Loucy (cell line): ENCODE results near the gene SLC26A1.

ENCODE experiments used
- H2AFZ ChIP-seq: fragments of 200-600 bp; sonication (generic); 2 replicates; pipeline ENCODE4 v1.6.0; 2016; ENCODE audit warnings: antibody characterized with exemption, mild to moderate bottlenecking, low read length, moderate library complexity
- H3F3A ChIP-seq: fragments of 200-600 bp; 2 replicates; pipeline ENCODE4 v1.6.0; 2016; ENCODE audit warnings: antibody characterized with exemption, low read depth, mild to moderate bottlenecking
- H3K27me3 ChIP-seq: fragments of 200-600 bp; sonication (generic); 2 replicates; pipeline ENCODE4 v1.6.1; 2014; ENCODE audit warnings: low read length, mild to moderate bottlenecking; ENCODE audit not compliant: insufficient read depth, poor library complexity, severe bottlenecking
- H3K36me3 ChIP-seq: fragments of 200-600 bp; sonication (generic); 2 replicates; pipeline ENCODE4 v1.6.1; 2016; ENCODE audit warnings: low read length; ENCODE audit not compliant: insufficient read depth
- H3K4me1 ChIP-seq: fragments of 200-600 bp; sonication (generic); 2 replicates; pipeline ENCODE4 v1.5.1; 2014; ENCODE audit warnings: low read length, mild to moderate bottlenecking; ENCODE audit not compliant: insufficient read depth, poor library complexity, severe bottlenecking
- H3K4me2 ChIP-seq: fragments of 200-600 bp; sonication (generic); 2 replicates; pipeline ENCODE4 v1.6.0; 2014; ENCODE audit warnings: antibody characterized with exemption, low read length, low read depth, mild to moderate bottlenecking; ENCODE audit not compliant: poor library complexity, severe bottlenecking
- H3K4me3 ChIP-seq: fragments of 200-600 bp; sonication (generic); 2 replicates; pipeline ENCODE4 v1.5.1; 2014; ENCODE audit warnings: low read length, mild to moderate bottlenecking, mixed read lengths; ENCODE audit not compliant: poor library complexity, severe bottlenecking
- H3K79me2 ChIP-seq: fragments of 200-600 bp; sonication (generic); 2 replicates; pipeline ENCODE4 v1.6.1; 2014; ENCODE audit warnings: low read length; ENCODE audit not compliant: insufficient read depth
- H3K9ac ChIP-seq: fragments of 200-600 bp; sonication (generic); 2 replicates; pipeline ENCODE4 v1.6.0; 2014; ENCODE audit warnings: mild to moderate bottlenecking, low read depth, low read length, moderate library complexity; ENCODE audit not compliant: poor library complexity, severe bottlenecking
- H3K9me2 ChIP-seq: fragments of 200-600 bp; sonication (generic); replicated peaks from 2 replicates; pipeline ENCODE4 v1.6.1; 2016; ENCODE audit warnings: low read depth, low read length, mixed read lengths
- H3K9me3 ChIP-seq: fragments of 200-600 bp; sonication (generic); 2 replicates; pipeline ENCODE4 v1.6.1; 2014; ENCODE audit warnings: mild to moderate bottlenecking, antibody characterized with exemption, low read length, low read depth; ENCODE audit not compliant: insufficient read depth
- H4K20me1 ChIP-seq: fragments of 200-600 bp; sonication (generic); 2 replicates; pipeline ENCODE4 v1.6.0; 2014; ENCODE audit warnings: antibody characterized with exemption, low read length, mild to moderate bottlenecking; ENCODE audit not compliant: insufficient read depth, poor library complexity, severe bottlenecking
- EZH2phosphoT487 ChIP-seq: fragments of 200-600 bp; IDR thresholded peaks from 2 replicates; pipeline ENCODE4 v1.6.1; 2018; ENCODE audit warnings: antibody characterized with exemption, mild to moderate bottlenecking, moderate library complexity, borderline replicate concordance
- TF ChIP-seq, protein P1 (sequence below): fragments of 200-600 bp; sonication (generic); conservative IDR thresholded peaks from 2 replicates; pipeline ENCODE4 v1.5.1; 2014; ENCODE audit warnings: mild to moderate bottlenecking, antibody characterized with exemption, low read length

The SLC26A1 gene

DNA sequence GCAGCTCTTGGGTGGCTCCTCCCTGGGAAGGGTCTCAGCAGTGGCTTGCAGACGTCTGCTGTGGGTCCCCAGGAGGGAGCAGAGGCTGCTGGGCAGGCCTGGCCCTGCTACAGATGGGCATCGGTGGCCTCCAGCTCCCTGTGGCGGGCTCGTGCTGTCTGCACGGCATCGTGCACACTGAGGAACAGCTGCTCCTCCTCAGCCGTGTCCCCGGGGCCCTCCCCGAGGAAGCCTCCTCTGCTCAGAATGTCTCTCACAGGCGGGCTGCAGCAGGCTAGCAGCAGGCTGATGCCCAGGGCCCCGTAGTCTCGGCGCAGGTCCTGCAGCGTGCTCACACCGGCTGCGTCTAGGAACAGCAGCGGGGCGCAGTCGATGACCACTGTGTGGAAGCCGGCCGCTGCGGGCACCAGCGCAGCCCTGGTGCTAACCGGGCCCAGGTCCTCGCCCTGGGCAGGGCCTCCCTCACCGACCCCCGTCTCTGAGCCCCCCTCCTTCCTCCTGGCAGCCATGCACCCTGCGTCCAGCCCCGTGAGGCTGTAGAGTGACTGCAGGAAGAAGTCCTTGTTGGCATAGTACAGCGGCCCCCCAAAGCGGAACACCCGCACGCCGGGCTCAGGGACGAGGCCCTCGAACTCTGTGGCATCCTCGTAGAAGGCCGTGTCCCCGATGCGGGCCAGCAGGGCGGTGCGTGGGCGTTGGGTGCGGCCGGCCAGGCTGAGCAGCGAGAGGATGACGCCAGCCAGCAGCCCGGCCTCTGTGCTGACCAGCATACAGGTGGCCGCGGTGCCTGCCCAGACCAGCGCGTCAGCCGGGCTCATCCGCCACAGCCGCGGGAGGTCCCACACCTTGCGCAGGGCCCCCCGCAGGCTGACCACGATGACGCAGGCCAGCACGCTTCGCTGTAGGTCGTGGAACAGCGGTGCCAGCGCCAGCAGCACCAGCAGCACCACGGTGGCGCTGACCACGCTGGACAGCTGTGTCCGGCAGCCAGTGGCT lies 4.2 kb downstream of the SLC26A1 start:
- TF ChIP-seq, protein P1, sequence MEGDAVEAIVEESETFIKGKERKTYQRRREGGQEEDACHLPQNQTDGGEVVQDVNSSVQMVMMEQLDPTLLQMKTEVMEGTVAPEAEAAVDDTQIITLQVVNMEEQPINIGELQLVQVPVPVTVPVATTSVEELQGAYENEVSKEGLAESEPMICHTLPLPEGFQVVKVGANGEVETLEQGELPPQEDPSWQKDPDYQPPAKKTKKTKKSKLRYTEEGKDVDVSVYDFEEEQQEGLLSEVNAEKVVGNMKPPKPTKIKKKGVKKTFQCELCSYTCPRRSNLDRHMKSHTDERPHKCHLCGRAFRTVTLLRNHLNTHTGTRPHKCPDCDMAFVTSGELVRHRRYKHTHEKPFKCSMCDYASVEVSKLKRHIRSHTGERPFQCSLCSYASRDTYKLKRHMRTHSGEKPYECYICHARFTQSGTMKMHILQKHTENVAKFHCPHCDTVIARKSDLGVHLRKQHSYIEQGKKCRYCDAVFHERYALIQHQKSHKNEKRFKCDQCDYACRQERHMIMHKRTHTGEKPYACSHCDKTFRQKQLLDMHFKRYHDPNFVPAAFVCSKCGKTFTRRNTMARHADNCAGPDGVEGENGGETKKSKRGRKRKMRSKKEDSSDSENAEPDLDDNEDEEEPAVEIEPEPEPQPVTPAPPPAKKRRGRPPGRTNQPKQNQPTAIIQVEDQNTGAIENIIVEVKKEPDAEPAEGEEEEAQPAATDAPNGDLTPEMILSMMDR: no peak
- TF ChIP-seq EZH2phosphoT487: no peak
- no peak overlapping the region for H2AFZ ChIP-seq
- H3K27me3 ChIP-seq: no peaks in the 10 kb centered on the region
- H3K9me3 ChIP-seq: no peaks in the 10 kb centered on the region
- no peaks in the 10 kb centered on the region for H3K9me2 ChIP-seq
- H3K9ac ChIP-seq: no peak overlapping the region
- H3K4me3 ChIP-seq: no peak overlapping the region
- H3K79me2 ChIP-seq: peaks cover 11% of the 10 kb centered on the region
- H3K36me3 ChIP-seq: no peaks in the 10 kb centered on the region
- H3F3A ChIP-seq: no peaks in the 10 kb centered on the region
- no peaks in the 10 kb centered on the region for H4K20me1 ChIP-seq
- peaks cover 21% of the 10 kb centered on the region for H3K4me1 ChIP-seq
- H3K4me2 ChIP-seq: no peak overlapping the region

DNA sequence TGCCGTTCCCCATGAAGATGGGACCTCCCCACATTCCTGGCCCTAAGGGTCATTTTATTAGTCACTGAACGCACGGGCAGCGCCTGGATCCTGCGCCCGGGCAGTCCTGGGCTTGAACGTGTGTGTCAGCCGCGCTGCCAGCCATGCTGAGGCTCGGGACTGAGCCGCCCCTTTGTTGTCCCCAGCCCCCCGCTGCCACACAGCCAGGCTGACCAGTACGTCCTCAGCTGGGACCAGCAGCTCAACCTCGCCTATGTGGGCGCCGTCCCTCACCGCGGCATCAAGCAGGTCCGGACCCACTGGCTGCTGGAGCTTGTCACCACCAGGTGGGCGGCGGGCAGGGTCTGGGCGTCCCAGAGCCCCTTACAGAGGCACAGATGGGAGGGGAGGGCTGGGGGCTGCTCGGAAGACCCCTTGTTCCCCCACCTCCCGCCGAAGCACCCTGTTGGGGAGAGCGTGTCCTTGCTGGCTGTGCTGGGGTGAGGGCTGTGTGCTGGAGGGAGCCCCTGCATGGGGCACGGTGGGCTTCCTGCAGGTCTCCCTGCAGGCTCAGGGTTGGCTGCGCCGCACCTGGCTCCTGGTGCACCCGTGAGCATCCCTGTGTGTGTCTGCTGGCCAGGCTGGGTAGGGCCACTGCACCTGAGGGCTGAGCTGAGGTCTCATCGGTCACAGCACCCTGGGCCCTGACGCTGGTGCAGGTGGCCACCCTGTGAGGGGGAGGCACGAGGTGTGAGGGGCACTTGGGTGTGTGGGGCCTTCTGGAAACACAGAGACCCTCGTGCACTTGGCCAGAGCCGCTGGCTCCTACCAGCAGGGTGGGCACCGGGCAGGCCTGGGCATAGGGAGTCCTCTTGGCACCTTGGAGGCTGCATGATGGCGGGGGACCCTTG lies 5.3 kb downstream of the SLC26A1 start:
- Histone ChIP-seq H3K27me3 (no peaks in the 10 kb centered on the region), H3K9me3 (no peaks in the 10 kb centered on the region), H3K9me2 (no peaks in the 10 kb centered on the region), H3K9ac (peak overlapping the region; percentile 45), H4K20me1 (no peaks in the 10 kb centered on the region), H3K4me1 (peaks cover 21% of the 10 kb centered on the region), H2AFZ (no peak overlapping the region), H3K79me2 (peaks cover 11% of the 10 kb centered on the region), H3F3A (no peaks in the 10 kb centered on the region), H3K4me3 (peak overlapping the region; percentile 82), H3K36me3 (no peaks in the 10 kb centered on the region), H3K4me2 (peak overlapping the region; percentile 89)
- TF ChIP-seq, protein P1: no peak
- TF ChIP-seq EZH2phosphoT487: no peak

- peak within 1 kb of the TSS; percentile 82 for H3K4me3 ChIP-seq
- no peaks in the 10 kb centered on the region for H3K27me3 ChIP-seq
- peak within 1 kb of the TSS; percentile 89 for H3K4me2 ChIP-seq
- H2AFZ ChIP-seq: peak within 1 kb of the TSS; percentile 94
- no peaks in the 10 kb centered on the region for H3F3A ChIP-seq
- TF ChIP-seq EZH2phosphoT487: no peak
- TF ChIP-seq, protein P1: peak; percentile 69
- H3K9me3 ChIP-seq: no peaks in the 10 kb centered on the region
- peak within 1 kb of the TSS; percentile 89 for H3K9ac ChIP-seq
- H3K79me2 ChIP-seq: peaks cover 11% of the 10 kb centered on the region
- peaks cover 21% of the 10 kb centered on the region for H3K4me1 ChIP-seq
- no peaks in the 10 kb centered on the region for H3K36me3 ChIP-seq
- no peaks in the 10 kb centered on the region for H4K20me1 ChIP-seq
- no peaks in the 10 kb centered on the region for H3K9me2 ChIP-seq
These were observed 6.2 kb downstream of the SLC26A1 start, which contains the start of gene IDUA for GRCh38 chr4:986879-987623. Gene IDUA, plus strand, starts transcription at chr4:987044. Its CDS starts 41 bp downstream, at chr4:987085.
